ENCODE measurements around the gene ICA1. TPM values are rescaled to one million over a fixed set of nuclear protein-coding genes. Genes with fewer than 3 reads are reported as not detected.
A peak's percentile ranks its signal among the peaks of the same experiment; 100 is the strongest.

ICA1 gene
- total and polyA plus RNA-seq, 2 experiments from 2014 or later, result 45.2 to 83.7 TPM

DNA sequence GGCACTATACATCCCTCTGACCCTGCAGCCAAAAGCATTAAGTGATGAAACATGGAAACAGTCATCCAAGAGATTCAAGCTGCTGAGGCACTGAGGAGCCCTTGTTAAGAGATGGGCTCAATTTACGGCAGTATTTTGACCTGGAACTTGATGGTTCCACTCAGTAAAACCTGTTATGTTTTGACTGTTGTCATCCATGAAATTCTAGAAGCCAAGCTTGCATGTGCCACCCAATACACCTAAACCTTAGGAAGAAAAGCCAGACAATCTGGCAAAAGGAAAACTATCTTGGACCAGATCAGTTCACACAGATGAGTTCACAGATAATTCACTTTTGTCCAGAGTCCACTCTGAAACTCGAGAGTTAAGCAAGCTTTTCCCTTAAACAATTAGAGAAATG is 53.2 kb downstream of the ICA1 start (continued):
- TF ChIP-seq, protein P1, sequence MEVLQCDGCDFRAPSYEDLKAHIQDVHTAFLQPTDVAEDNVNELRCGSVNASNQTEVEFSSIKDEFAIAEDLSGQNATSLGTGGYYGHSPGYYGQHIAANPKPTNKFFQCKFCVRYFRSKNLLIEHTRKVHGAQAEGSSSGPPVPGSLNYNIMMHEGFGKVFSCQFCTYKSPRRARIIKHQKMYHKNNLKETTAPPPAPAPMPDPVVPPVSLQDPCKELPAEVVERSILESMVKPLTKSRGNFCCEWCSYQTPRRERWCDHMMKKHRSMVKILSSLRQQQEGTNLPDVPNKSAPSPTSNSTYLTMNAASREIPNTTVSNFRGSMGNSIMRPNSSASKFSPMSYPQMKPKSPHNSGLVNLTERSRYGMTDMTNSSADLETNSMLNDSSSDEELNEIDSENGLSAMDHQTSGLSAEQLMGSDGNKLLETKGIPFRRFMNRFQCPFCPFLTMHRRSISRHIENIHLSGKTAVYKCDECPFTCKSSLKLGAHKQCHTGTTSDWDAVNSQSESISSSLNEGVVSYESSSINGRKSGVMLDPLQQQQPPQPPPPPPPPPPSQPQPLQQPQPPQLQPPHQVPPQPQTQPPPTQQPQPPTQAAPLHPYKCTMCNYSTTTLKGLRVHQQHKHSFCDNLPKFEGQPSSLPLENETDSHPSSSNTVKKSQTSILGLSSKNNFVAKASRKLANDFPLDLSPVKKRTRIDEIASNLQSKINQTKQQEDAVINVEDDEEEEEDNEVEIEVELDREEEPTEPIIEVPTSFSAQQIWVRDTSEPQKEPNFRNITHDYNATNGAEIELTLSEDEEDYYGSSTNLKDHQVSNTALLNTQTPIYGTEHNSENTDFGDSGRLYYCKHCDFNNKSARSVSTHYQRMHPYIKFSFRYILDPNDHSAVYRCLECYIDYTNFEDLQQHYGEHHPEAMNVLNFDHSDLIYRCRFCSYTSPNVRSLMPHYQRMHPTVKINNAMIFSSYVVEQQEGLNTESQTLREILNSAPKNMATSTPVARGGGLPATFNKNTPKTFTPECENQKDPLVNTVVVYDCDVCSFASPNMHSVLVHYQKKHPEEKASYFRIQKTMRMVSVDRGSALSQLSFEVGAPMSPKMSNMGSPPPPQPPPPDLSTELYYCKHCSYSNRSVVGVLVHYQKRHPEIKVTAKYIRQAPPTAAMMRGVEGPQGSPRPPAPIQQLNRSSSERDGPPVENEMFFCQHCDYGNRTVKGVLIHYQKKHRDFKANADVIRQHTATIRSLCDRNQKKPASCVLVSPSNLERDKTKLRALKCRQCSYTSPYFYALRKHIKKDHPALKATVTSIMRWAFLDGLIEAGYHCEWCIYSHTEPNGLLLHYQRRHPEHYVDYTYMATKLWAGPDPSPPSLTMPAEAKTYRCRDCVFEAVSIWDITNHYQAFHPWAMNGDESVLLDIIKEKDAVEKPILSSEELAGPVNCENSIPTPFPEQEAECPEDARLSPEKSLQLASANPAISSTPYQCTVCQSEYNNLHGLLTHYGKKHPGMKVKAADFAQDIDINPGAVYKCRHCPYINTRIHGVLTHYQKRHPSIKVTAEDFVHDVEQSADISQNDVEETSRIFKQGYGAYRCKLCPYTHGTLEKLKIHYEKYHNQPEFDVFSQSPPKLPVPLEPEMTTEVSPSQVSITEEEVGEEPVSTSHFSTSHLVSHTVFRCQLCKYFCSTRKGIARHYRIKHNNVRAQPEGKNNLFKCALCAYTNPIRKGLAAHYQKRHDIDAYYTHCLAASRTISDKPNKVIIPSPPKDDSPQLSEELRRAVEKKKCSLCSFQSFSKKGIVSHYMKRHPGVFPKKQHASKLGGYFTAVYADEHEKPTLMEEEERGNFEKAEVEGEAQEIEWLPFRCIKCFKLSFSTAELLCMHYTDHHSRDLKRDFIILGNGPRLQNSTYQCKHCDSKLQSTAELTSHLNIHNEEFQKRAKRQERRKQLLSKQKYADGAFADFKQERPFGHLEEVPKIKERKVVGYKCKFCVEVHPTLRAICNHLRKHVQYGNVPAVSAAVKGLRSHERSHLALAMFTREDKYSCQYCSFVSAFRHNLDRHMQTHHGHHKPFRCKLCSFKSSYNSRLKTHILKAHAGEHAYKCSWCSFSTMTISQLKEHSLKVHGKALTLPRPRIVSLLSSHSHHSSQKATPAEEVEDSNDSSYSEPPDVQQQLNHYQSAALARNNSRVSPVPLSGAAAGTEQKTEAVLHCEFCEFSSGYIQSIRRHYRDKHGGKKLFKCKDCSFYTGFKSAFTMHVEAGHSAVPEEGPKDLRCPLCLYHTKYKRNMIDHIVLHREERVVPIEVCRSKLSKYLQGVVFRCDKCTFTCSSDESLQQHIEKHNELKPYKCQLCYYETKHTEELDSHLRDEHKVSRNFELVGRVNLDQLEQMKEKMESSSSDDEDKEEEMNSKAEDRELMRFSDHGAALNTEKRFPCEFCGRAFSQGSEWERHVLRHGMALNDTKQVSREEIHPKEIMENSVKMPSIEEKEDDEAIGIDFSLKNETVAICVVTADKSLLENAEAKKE (CRISPR knock-in tag; IDR thresholded peaks at IDR 0.05), result no peak
- TF ChIP-seq, protein P2, sequence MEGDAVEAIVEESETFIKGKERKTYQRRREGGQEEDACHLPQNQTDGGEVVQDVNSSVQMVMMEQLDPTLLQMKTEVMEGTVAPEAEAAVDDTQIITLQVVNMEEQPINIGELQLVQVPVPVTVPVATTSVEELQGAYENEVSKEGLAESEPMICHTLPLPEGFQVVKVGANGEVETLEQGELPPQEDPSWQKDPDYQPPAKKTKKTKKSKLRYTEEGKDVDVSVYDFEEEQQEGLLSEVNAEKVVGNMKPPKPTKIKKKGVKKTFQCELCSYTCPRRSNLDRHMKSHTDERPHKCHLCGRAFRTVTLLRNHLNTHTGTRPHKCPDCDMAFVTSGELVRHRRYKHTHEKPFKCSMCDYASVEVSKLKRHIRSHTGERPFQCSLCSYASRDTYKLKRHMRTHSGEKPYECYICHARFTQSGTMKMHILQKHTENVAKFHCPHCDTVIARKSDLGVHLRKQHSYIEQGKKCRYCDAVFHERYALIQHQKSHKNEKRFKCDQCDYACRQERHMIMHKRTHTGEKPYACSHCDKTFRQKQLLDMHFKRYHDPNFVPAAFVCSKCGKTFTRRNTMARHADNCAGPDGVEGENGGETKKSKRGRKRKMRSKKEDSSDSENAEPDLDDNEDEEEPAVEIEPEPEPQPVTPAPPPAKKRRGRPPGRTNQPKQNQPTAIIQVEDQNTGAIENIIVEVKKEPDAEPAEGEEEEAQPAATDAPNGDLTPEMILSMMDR (conservative IDR thresholded peaks at IDR 0.05; ENCODE audit: low read depth in 2 of 2), result no peak
- TF ChIP-seq NANOG (IDR thresholded peaks at IDR 0.05; ENCODE audit: borderline replicate concordance), result no peak
- no peak for TF ChIP-seq CREB1 (CRISPR knock-in tag; IDR thresholded peaks at IDR 0.05; ENCODE audit: low read depth)

GRCh38 chr7:8206956-8207355 is 55.0 kb downstream of the ICA1 start:
- peak; percentile 69 for ATAC-seq
- peak; percentile 41 for DNase-seq (ENCODE audit: low spot score)
- H3K4me3 Mint-ChIP-seq, result no peak overlapping the region
- H3K27ac Mint-ChIP-seq, result no peak overlapping the region
- peak overlapping the region; percentile 37 for H3K4me2 ChIP-seq
- 0 out of 2 replicates have a peak, but pooled peaks cover 7% of the 10 kb centered on the region for H3K9me2 ChIP-seq (ENCODE audit: insufficient read depth)
- no peaks in the 10 kb centered on the region for H3K9me3 Mint-ChIP-seq
- H3K36me3 Mint-ChIP-seq (ENCODE audit: low read depth), result peaks cover 4% of the 10 kb centered on the region; the same call in 2 of the 3 replicates
- H3K4me1 ChIP-seq (ENCODE audit: insufficient read depth), result peaks cover 45% of the 10 kb centered on the region
- H3K4me1 Mint-ChIP-seq, result peaks cover 45% of the 10 kb centered on the region
- peaks cover 16% of the 10 kb centered on the region for H3K27me3 Mint-ChIP-seq (ENCODE audit: insufficient read depth, low read depth, poor library complexity)
- H3F3A ChIP-seq (replicated peaks; ENCODE audit: low read depth), result 0 out of 2 replicates have a peak, but pooled peaks cover 2% of the 10 kb centered on the region
- H3K4me3 ChIP-seq, result no peak overlapping the region
- H2AFZ ChIP-seq, result no peak overlapping the region
- H3K27me3 ChIP-seq (ENCODE audit: insufficient read depth), result no peaks in the 10 kb centered on the region
- no peaks in the 10 kb centered on the region for H3K36me3 ChIP-seq (ENCODE audit: insufficient read depth)
- TF ChIP-seq, protein P1 (CRISPR knock-in tag; IDR thresholded peaks at IDR 0.05), result peak; percentile 67
- TF ChIP-seq ZNF331 (CRISPR knock-in tag; IDR thresholded peaks at IDR 0.05; ENCODE audit: low read depth), result no peak
- no peaks in the 10 kb centered on the region for H3K79me2 ChIP-seq (replicated peaks; ENCODE audit: insufficient read depth)
- no peaks in the 10 kb centered on the region for H4K20me1 ChIP-seq (replicated peaks; ENCODE audit: insufficient read depth)
- no peak overlapping the region for H3K27ac ChIP-seq (ENCODE audit: low read depth)
